Measurements from ENCODE around the gene NAMPT. TPM values are rescaled to one million over a fixed set of nuclear protein-coding genes. Genes with fewer than 3 reads are reported as not detected.

NAMPT gene
- total and polyA plus RNA-seq, 4 experiments from 2014 or later, result 13.3 to 24.9 (median 17.7) TPM

DNA sequence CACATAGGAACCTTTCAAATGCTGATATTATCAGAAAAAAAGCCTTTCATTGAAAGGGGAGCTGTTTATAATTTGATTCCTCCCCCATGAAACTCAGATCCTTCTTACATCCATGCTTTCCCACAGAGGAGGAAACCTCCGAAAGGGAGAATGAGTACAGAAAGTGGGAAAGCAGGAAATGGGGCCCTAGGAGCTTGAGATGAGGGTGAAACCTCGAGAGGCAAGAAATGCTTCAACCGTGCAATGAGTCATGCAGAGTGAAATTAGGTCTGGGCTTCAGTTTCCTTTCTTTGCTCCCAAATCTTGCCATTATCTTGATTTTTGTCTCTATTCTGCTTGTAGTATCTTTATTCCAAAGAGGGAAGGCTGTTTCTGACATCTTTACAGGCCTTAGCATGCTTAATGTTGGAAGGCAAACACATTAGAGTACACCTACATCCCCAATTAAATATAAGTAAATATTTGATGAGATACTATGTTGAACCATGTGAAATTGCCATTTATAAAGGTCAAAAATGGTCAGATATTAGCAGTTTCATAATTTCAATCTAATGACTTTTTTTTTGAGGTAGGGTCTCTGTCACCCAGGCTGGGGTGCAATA, 79.1 kb downstream of the NAMPT start:
- ChIA-PET POLR2A (ENCODE audit: partially characterized antibody) (no interaction called here), CTCF (ENCODE audit: partially characterized antibody) (no interaction called here)
- peaks cover 7 to 9% of the 10 kb centered on the region in 2 donors for H3K27me3 Mint-ChIP-seq
- no peaks in the 10 kb centered on the region for H3K36me3 ChIP-seq (ENCODE audit: insufficient read depth, low read length)
- no peak overlapping the region for H3K4me3 ChIP-seq (ENCODE audit: low read length in 2 of 2)
- intact Hi-C loops (cut with micrococcal nuclease), result no loop called here
- H3K27ac Mint-ChIP-seq, result no peak overlapping the region
- peaks cover 0 to 6% of the 10 kb centered on the region in 2 donors for H3K36me3 Mint-ChIP-seq
- H3K27me3 ChIP-seq (ENCODE audit: insufficient read depth, low read length), result no peaks in the 10 kb centered on the region
- H3K27ac ChIP-seq (ENCODE audit: low read depth, low read length), result no peak overlapping the region
- H3K9me3 ChIP-seq (ENCODE audit: control insufficient read depth in 1 of 2, low read length in 2 of 2), result no peaks in the 10 kb centered on the region
- peak in 1 of 5 donors; percentile 30 for DNase-seq
- no peaks in the 10 kb centered on the region for H3K4me1 Mint-ChIP-seq
- no peak overlapping the region for H3K4me3 Mint-ChIP-seq
- peaks cover 0 to 16% (median 12%) of the 10 kb centered on the region in 8 donors for H3K9me3 Mint-ChIP-seq
- H3K4me1 ChIP-seq (ENCODE audit: insufficient read depth, low read length), result no peaks in the 10 kb centered on the region

DNA sequence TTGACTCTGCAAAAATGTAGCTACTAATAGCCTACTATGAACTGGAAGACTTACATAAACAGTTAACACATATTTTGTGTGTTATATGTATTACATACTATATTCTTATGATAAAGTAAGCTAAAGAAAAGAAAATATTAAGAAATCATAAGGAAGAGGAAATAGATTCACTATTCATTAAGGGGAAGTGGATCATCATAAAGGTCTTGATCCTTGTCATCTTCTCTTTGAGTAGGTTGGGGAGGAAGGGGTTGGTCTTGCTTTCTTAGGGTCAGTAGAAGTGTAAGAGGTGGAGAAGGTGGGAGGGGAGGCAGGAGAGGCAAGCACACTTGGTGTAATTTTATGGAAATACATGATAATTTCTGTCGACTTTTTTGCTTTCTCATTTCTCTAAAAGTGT, 81.3 kb downstream of the NAMPT start:
- H3K27me3 Mint-ChIP-seq, result peaks cover 10% of the 10 kb centered on the region in 2 donors
- CTCF ChIA-PET (ENCODE audit: partially characterized antibody), result interaction anchor here (2.5 kb wide), 1 partner anchor 27 kb away, joined by 9 read pairs; no protein-coding TSS in a partner anchor
- POLR2A ChIA-PET (ENCODE audit: partially characterized antibody), result no interaction called here

GRCh38 chr7:106201164-106201563, 83.6 kb downstream of the NAMPT start:
- H3K4me3 Mint-ChIP-seq, result no peak overlapping the region
- no peaks in the 10 kb centered on the region for H3K4me1 ChIP-seq (ENCODE audit: insufficient read depth, low read length)
- no peaks in the 10 kb centered on the region for H3K36me3 ChIP-seq (ENCODE audit: insufficient read depth, low read length)
- H3K27me3 Mint-ChIP-seq, result peaks cover 7 to 12% of the 10 kb centered on the region in 2 donors
- no peak overlapping the region for H3K27ac ChIP-seq (ENCODE audit: low read depth, low read length)
- H3K27me3 ChIP-seq (ENCODE audit: insufficient read depth, low read length), result no peaks in the 10 kb centered on the region
- no peak overlapping the region for H3K27ac Mint-ChIP-seq
- H3K4me1 Mint-ChIP-seq, result no peaks in the 10 kb centered on the region
- H3K4me3 ChIP-seq (ENCODE audit: low read length in 2 of 2), result no peak overlapping the region
- H3K9me3 ChIP-seq (ENCODE audit: control insufficient read depth in 1 of 2, low read length in 2 of 2), result no peaks in the 10 kb centered on the region
- ChIA-PET CTCF (ENCODE audit: partially characterized antibody) (interaction anchor here (2.5 kb wide), 1 partner anchor 25 kb away, joined by 9 read pairs; no protein-coding TSS in a partner anchor), POLR2A (ENCODE audit: partially characterized antibody) (no interaction called here)
- intact Hi-C loops (cut with micrococcal nuclease), result no loop called here
- no peaks in the 10 kb centered on the region for H3K9me3 Mint-ChIP-seq
- no peaks in the 10 kb centered on the region for H3K36me3 Mint-ChIP-seq
- peak in 1 of 5 donors; percentile 14 for DNase-seq

More for the DNA sequence above, 81.3 kb downstream of the NAMPT start:
- Histone ChIP-seq H3K36me3 (ENCODE audit: insufficient read depth, low read length) (no peaks in the 10 kb centered on the region), H3K4me1 (ENCODE audit: insufficient read depth, low read length) (no peaks in the 10 kb centered on the region), H3K27me3 (ENCODE audit: insufficient read depth, low read length) (no peaks in the 10 kb centered on the region), H3K4me3 (ENCODE audit: low read length in 2 of 2) (no peak overlapping the region), H3K27ac (ENCODE audit: low read depth, low read length) (no peak overlapping the region), H3K9me3 (ENCODE audit: control insufficient read depth in 1 of 2, low read length in 2 of 2) (no peaks in the 10 kb centered on the region)
- no peak for DNase-seq
- no peaks in the 10 kb centered on the region for H3K4me1 Mint-ChIP-seq
- intact Hi-C loops (cut with micrococcal nuclease), result no loop called here
- no peak overlapping the region for H3K4me3 Mint-ChIP-seq
- peaks cover 0 to 8% (median 6%) of the 10 kb centered on the region in 8 donors for H3K9me3 Mint-ChIP-seq
- no peaks in the 10 kb centered on the region for H3K36me3 Mint-ChIP-seq
- no peak overlapping the region for H3K27ac Mint-ChIP-seq

DNA sequence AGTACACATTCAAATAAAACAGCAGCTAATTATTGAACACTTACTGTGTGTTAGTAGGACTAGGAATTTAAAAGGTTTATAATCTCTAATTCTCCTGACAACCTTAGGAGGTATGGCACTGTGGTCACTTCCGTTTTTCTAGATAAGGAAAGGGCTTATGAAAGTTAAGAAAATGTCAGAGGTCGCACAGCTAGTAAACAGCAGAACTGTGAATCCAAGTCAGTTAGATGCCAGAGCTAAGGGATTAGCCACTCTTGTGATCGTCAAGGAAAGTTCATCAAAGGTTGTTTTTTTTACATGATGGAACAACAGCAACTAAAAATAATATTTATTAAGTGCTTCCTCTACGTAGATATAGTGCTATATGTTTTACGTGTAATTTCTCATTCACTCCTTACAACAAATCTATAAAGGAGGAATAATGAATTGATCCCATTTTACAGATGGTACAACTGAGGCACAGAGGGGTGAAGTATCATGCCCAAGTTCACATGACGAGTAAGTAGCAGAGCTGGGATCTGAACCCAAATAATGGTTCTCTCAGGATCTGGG, 84.9 kb downstream of the NAMPT start:
- H3K4me1 Mint-ChIP-seq, result no peaks in the 10 kb centered on the region
- H3K27me3 ChIP-seq (ENCODE audit: insufficient read depth, low read length), result no peaks in the 10 kb centered on the region
- CTCF ChIA-PET (ENCODE audit: partially characterized antibody), result no interaction called here

DNA sequence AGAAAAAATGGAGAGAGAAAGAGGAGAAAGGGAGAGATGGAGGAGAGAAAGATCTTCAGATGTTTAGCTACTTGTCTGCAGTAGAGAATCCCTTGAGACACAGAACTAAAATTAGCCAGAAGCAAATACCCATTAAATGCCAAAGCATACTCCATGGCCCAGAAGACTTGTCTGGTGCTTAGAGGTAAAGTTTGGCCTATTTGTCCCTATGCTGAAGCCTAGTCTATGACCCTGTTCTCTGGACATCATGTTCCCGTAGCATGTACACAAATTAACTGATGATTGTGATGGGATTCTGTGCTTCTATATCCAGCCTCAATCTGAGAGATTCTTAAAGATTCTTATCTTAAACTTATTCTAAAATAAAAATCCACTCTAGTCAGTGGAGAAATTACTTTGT, 85.8 kb downstream of the NAMPT start:
- no peaks in the 10 kb centered on the region for H3K4me1 Mint-ChIP-seq
- ChIA-PET POLR2A (ENCODE audit: partially characterized antibody) (no interaction called here), CTCF (ENCODE audit: partially characterized antibody) (interaction anchor here (0.9 kb wide), 1 partner anchor 22 kb away, joined by 3 read pairs; no protein-coding TSS in a partner anchor)
- DNase-seq, result no peak
- Histone ChIP-seq H3K27ac (ENCODE audit: low read depth, low read length) (no peak overlapping the region), H3K4me1 (ENCODE audit: insufficient read depth, low read length) (no peaks in the 10 kb centered on the region), H3K27me3 (ENCODE audit: insufficient read depth, low read length) (no peaks in the 10 kb centered on the region), H3K4me3 (ENCODE audit: low read length in 2 of 2) (no peak overlapping the region), H3K36me3 (ENCODE audit: insufficient read depth, low read length) (no peaks in the 10 kb centered on the region), H3K9me3 (ENCODE audit: control insufficient read depth in 1 of 2, low read length in 2 of 2) (no peaks in the 10 kb centered on the region)
- H3K27ac Mint-ChIP-seq, result no peak overlapping the region
- intact Hi-C loops (cut with micrococcal nuclease), result no loop called here
- no peak overlapping the region for H3K4me3 Mint-ChIP-seq
- no peaks in the 10 kb centered on the region for H3K9me3 Mint-ChIP-seq
- no peaks in the 10 kb centered on the region for H3K36me3 Mint-ChIP-seq
- H3K27me3 Mint-ChIP-seq, result peaks cover 13 to 25% of the 10 kb centered on the region in 2 donors

More for the DNA sequence above, 84.9 kb downstream of the NAMPT start:
- Histone ChIP-seq H3K9me3 (ENCODE audit: control insufficient read depth in 1 of 2, low read length in 2 of 2) (no peaks in the 10 kb centered on the region), H3K36me3 (ENCODE audit: insufficient read depth, low read length) (no peaks in the 10 kb centered on the region), H3K4me3 (ENCODE audit: low read length in 2 of 2) (no peak overlapping the region), H3K4me1 (ENCODE audit: insufficient read depth, low read length) (no peaks in the 10 kb centered on the region), H3K27ac (ENCODE audit: low read depth, low read length) (no peak overlapping the region)
- intact Hi-C loops (cut with micrococcal nuclease), result no loop called here
- no peak for DNase-seq
- peaks cover 10 to 22% of the 10 kb centered on the region in 2 donors for H3K27me3 Mint-ChIP-seq
- H3K9me3 Mint-ChIP-seq, result no peaks in the 10 kb centered on the region
- POLR2A ChIA-PET (ENCODE audit: partially characterized antibody), result no interaction called here
- no peak overlapping the region for H3K27ac Mint-ChIP-seq
- H3K4me3 Mint-ChIP-seq, result no peak overlapping the region
- no peaks in the 10 kb centered on the region for H3K36me3 Mint-ChIP-seq

Other genes with a start within 250 kb of the NAMPT start
- 10 to 100 TPM; 46.9 to 47.9 TPM for gene SYPL1, start 172.7 kb downstream of the NAMPT start, total RNA-seq
- gene SYPL1, start 172.7 kb downstream of the NAMPT start, polyA plus RNA-seq, result 10 to 100 TPM; 75.5 to 78.3 TPM

All from CD4-positive, alpha-beta memory T cell (primary cell).